Activated naive CD8-positive, alpha-beta T cell treated with anti-CD3 and anti-CD28 coated beads, Interleukin-2, amount 10 ng/mL, durations not matched to agents 7 days and 5 days (primary cell): ENCODE measurements around the gene KIAA1958. TPM values are rescaled to one million over a fixed set of nuclear protein-coding genes. Genes with fewer than 3 reads are reported as not detected.

Experiments
- ATAC-seq: fragments of 150-1000 bp; cut with Tn5 transposase; one replicate; pipeline ENCODE4 v1.10.0; 2021; ENCODE audit warnings: low read depth, moderate library complexity
- POLR2A ChIA-PET: fragments of 350-600 bp; sonication (Branson Sonifier 250); formaldehyde crosslinking; loops from one replicate; lab custom pipeline; 2021; ENCODE audit warnings: antibody characterized with exemption; lab: Charles Lee
- DNase-seq: peaks from one replicate; pipeline ENCODE4 v3.0.0; 2021
- H3K27ac Mint-ChIP-seq: one replicate; pipeline ENCODE4 v1.8.0; 2022; ENCODE audit warnings: mild to moderate bottlenecking, mixed read lengths
- H3K27me3 Mint-ChIP-seq: one replicate; pipeline ENCODE4 v1.8.0; 2022; ENCODE audit warnings: mild to moderate bottlenecking, moderate library complexity, mixed read lengths
- H3K36me3 Mint-ChIP-seq: one replicate; pipeline ENCODE4 v1.8.0; 2021; ENCODE audit warnings: mild to moderate bottlenecking, mixed read lengths
- H3K4me1 Mint-ChIP-seq: one replicate; pipeline ENCODE4 v1.8.0; 2021; ENCODE audit warnings: mixed read lengths
- H3K4me3 Mint-ChIP-seq: one replicate; pipeline ENCODE4 v1.8.0; 2022; ENCODE audit warnings: mild to moderate bottlenecking, moderate library complexity, mixed read lengths
- H3K9me3 Mint-ChIP-seq: one replicate; pipeline ENCODE4 v1.8.0; 2021; ENCODE audit warnings: mixed read lengths
- total RNA-seq, 2 experiments: library from RNA; stranded (reverse); gene quantifications; one replicate each; pipeline ENCODE4 v1.2.3, GENCODE V29; 2021

KIAA1958 gene
- total RNA-seq, 2 experiments from 2014 or later: 13.3 to 15.0 TPM

DNA sequence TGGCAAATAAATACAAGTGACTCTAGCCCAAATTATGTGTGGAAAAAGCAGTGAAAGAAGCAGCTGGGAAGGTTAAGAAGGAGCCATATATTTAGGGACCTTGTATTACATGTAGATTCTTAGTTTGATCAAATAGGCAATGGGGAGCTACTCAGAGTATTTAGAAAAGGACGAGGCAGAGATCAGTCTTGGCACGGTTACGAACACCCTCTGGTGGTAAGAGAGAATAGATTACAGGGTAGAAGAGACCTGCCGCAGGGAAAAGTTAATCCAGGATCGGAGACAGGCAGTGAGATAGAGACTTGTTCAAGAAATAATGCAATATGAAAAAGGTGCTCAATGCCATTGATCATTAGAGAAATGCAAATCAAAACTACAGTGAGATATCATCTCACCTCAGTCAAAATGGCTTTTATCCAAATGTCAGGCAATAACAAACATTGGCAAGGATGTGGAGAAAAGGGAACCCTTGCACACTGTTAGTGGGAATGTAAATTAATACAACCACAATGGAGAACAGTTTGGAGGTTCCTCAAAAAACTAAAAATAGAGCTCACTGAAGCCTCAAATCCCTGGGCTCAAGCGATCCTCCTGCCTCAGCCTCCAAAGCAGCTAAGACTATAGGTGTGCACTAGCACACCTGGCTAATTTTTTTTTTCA lies 219.3 kb downstream of the KIAA1958 start:
- POLR2A ChIA-PET: interaction anchor here (1.0 to 1.5 kb wide), 2 partner anchors 12 to 326 kb away, joined by 3 read pairs; partner anchors contain the start of genes HSDL2 and INIP
- Mint-ChIP-seq H3K27ac (no peak overlapping the region), H3K4me1 (peaks cover 15% of the 10 kb centered on the region)

DNA sequence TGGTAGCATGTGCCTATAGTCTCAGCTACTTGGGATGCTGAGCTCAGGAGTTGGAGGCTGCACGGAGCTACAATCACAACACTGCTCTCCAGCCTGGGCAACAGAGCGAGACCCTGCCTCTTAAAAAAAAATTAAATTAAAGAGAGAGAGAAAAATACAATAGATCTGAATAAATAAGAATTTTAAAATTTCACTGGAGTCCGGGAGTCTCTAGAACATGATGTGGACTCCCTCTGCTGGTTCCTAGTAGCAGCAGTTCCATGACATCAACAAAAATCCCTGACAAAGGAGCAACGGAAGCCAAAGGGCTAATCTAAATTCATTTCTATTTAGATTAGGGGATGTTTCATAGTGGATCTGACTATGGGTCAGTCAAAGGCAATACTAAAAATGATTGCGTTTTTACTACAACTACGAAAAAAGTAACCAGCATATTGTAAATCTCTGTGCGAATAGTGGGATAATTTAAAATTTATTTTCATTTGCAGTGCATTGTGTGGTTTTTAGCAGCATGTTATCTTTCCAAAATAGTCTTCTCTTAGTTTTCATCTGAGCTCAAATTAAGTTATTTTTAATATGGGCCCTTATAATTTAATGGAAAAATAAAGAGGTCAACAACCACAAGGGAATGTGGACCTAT lies 224.5 kb downstream of the KIAA1958 start:
- Mint-ChIP-seq H3K27ac (no peak overlapping the region), H3K9me3 (no peaks in the 10 kb centered on the region), H3K36me3 (peaks cover 25% of the 10 kb centered on the region), H3K27me3 (no peaks in the 10 kb centered on the region), H3K4me3 (no peak overlapping the region), H3K4me1 (peaks cover 24% of the 10 kb centered on the region)
- DNase-seq: no peak
- POLR2A ChIA-PET: interaction anchor here (1.8 kb wide), 1 partner anchor 225 kb away, joined by 5 read pairs; the partner anchor contains the start of gene KIAA1958
- ATAC-seq: no peak

More for the DNA sequence above, 219.3 kb downstream of the KIAA1958 start:
- no peaks in the 10 kb centered on the region for H3K27me3 Mint-ChIP-seq
- ATAC-seq (no peak), DNase-seq (no peak)
- no peaks in the 10 kb centered on the region for H3K9me3 Mint-ChIP-seq
- peaks cover 20% of the 10 kb centered on the region for H3K36me3 Mint-ChIP-seq
- H3K4me3 Mint-ChIP-seq: no peak overlapping the region

DNA sequence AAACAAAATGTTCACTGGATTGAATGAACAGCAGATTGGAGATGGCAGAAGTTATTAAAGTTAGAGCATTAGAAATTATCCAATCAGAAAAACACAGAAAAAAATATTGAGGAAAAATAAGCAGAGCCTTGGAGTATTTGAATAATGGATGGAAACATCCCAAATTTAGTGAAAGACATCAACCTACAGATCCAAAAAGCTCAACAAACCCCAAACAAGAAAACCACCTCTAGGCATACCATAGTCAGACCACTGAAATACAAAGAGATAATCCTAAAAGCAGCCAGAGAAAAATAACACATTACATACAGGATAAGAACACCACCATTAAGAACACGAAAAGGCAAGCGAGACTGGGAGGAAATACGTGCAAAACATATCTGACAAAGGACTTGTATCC lies 226.1 kb downstream of the KIAA1958 start:
- no peak overlapping the region for H3K27ac Mint-ChIP-seq
- no peaks in the 10 kb centered on the region for H3K9me3 Mint-ChIP-seq
- POLR2A ChIA-PET: interaction anchor here (1.8 kb wide), 1 partner anchor 226 kb away, joined by 5 read pairs; the partner anchor contains the start of gene KIAA1958
- H3K36me3 Mint-ChIP-seq: peaks cover 23% of the 10 kb centered on the region
- DNase-seq (no peak), ATAC-seq (no peak)
- no peaks in the 10 kb centered on the region for H3K27me3 Mint-ChIP-seq
- H3K4me3 Mint-ChIP-seq: no peak overlapping the region
- H3K4me1 Mint-ChIP-seq: peaks cover 32% of the 10 kb centered on the region

DNA sequence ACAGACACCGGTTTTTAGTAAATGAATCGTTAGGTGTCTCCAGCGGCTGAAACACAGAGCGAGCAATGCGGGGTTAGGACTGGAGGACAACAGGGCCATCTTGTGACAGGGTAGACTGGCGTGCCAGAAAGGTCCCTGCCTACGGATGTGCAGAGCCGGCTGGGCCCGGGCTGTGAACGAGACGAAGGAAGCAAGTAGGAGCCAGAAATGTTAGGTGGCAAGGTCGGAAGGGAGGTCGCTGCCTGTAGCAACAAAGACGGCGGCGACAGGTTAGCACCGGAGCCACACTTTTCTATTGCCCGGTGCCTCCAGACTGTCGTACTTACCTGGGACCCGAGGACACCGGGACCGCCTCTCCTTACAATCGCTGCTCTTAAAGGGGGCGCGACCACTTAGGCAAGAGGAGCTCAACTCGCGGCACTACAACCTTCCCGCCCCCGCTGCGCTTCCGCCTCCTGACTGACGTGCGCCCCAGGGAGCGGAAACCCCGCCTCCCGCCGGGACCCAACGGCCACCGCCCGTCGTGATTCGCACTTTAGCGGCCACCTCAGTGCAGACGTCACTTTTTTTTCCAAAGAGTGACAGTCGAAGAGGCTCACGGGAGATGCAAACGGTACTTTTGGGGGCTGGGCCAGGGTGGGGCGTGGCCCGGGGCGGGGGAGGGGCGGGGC lies 231.2 kb downstream of the KIAA1958 start, which contains the start of gene INIP:
Gene INIP, minus strand, starts transcription at position 457 of the 671 bp plus-strand sequence. CDS start 1,632 bp downstream, outside the sequence.
- H3K27me3 Mint-ChIP-seq: no peaks in the 10 kb centered on the region
- H3K9me3 Mint-ChIP-seq: no peaks in the 10 kb centered on the region
- ATAC-seq (peak; percentile 93), DNase-seq (peak; percentile 97)
- POLR2A ChIA-PET: interaction anchor here (0.5 to 2.9 kb wide), 18 partner anchors 10 to 624 kb away, joined by 3 to 22 read pairs (median 3); partner anchors contain the start of genes FKBP15, HSDL2, KIAA1958 and SLC31A1
- peak within 1 kb of the TSS; percentile 97 for H3K4me3 Mint-ChIP-seq
- peak within 1 kb of the TSS; percentile 95 for H3K27ac Mint-ChIP-seq
- H3K36me3 Mint-ChIP-seq: peaks cover 8% of the 10 kb centered on the region
- peaks cover 26% of the 10 kb centered on the region for H3K4me1 Mint-ChIP-seq

Other genes with a start within 250 kb of the KIAA1958 start
- gene PTBP3, start 153.2 kb upstream of the KIAA1958 start, total RNA-seq: 100 to 1,000 TPM; 144 to 155 TPM
- 10 to 100 TPM; 20.1 to 21.6 TPM for gene HSDL2, start 106.7 kb upstream of the KIAA1958 start, total RNA-seq
- 10 to 100 TPM; 29.4 to 29.8 TPM for gene INIP, start 231.3 kb downstream of the KIAA1958 start, total RNA-seq